OCI-LY7 (cell line): ENCODE results near the gene NCOA3.

ENCODE experiments used
- EZH2phosphoT487 ChIP-seq: fragments of 200-600 bp; sonication (generic); IDR thresholded peaks from 2 replicates; pipeline ENCODE4 v1.6.1; 2018; ENCODE audit warnings: low read depth, borderline replicate concordance, mild to moderate bottlenecking, mixed run types, antibody characterized with exemption, low read length, moderate library complexity, mixed read lengths
- TF ChIP-seq, protein P1 (sequence below): fragments of 200-600 bp; sonication (generic); conservative IDR thresholded peaks from 2 replicates; pipeline ENCODE4 v1.5.1; 2014; ENCODE audit warnings: mild to moderate bottlenecking, antibody characterized with exemption, low read length, moderate library complexity, mixed read lengths

DNA sequence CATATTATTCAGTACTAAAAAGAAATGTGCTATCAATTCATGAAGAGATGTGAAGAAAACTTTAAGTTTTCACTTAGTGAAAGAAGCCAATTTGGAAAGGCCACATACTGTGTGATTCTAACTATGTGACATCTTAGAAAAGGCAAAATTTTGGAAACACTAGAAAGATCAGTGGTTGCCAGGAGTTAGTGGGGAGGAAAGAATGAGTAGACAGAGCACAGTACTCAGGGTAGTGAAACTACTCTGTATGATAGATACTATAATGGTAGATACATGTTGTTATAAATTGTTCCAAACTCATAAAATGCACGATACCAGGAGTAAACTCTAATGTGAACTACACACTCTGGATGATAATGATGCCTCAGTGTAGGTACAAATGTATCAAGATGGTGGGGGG is 14.2 kb downstream of the NCOA3 start:
- TF ChIP-seq, protein P1, sequence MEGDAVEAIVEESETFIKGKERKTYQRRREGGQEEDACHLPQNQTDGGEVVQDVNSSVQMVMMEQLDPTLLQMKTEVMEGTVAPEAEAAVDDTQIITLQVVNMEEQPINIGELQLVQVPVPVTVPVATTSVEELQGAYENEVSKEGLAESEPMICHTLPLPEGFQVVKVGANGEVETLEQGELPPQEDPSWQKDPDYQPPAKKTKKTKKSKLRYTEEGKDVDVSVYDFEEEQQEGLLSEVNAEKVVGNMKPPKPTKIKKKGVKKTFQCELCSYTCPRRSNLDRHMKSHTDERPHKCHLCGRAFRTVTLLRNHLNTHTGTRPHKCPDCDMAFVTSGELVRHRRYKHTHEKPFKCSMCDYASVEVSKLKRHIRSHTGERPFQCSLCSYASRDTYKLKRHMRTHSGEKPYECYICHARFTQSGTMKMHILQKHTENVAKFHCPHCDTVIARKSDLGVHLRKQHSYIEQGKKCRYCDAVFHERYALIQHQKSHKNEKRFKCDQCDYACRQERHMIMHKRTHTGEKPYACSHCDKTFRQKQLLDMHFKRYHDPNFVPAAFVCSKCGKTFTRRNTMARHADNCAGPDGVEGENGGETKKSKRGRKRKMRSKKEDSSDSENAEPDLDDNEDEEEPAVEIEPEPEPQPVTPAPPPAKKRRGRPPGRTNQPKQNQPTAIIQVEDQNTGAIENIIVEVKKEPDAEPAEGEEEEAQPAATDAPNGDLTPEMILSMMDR: no peak
- TF ChIP-seq EZH2phosphoT487: no peak
